ENCODE data around the gene NRP1. TPM values are rescaled to one million over a fixed set of nuclear protein-coding genes. Genes with fewer than 3 reads are reported as not detected.

The NRP1 gene
- total RNA-seq, 1 experiment from 2014 or later = 3.0 TPM

GRCh38 chr10:33153968-33154327, 180.5 kb downstream of the NRP1 start:
- TF ChIP-seq, protein P1, sequence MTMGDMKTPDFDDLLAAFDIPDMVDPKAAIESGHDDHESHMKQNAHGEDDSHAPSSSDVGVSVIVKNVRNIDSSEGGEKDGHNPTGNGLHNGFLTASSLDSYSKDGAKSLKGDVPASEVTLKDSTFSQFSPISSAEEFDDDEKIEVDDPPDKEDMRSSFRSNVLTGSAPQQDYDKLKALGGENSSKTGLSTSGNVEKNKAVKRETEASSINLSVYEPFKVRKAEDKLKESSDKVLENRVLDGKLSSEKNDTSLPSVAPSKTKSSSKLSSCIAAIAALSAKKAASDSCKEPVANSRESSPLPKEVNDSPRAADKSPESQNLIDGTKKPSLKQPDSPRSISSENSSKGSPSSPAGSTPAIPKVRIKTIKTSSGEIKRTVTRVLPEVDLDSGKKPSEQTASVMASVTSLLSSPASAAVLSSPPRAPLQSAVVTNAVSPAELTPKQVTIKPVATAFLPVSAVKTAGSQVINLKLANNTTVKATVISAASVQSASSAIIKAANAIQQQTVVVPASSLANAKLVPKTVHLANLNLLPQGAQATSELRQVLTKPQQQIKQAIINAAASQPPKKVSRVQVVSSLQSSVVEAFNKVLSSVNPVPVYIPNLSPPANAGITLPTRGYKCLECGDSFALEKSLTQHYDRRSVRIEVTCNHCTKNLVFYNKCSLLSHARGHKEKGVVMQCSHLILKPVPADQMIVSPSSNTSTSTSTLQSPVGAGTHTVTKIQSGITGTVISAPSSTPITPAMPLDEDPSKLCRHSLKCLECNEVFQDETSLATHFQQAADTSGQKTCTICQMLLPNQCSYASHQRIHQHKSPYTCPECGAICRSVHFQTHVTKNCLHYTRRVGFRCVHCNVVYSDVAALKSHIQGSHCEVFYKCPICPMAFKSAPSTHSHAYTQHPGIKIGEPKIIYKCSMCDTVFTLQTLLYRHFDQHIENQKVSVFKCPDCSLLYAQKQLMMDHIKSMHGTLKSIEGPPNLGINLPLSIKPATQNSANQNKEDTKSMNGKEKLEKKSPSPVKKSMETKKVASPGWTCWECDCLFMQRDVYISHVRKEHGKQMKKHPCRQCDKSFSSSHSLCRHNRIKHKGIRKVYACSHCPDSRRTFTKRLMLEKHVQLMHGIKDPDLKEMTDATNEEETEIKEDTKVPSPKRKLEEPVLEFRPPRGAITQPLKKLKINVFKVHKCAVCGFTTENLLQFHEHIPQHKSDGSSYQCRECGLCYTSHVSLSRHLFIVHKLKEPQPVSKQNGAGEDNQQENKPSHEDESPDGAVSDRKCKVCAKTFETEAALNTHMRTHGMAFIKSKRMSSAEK (CRISPR knock-in tag; IDR thresholded peaks at IDR 0.05; ENCODE audit: borderline replicate concordance) = no peak
- TF ChIP-seq, protein P2, sequence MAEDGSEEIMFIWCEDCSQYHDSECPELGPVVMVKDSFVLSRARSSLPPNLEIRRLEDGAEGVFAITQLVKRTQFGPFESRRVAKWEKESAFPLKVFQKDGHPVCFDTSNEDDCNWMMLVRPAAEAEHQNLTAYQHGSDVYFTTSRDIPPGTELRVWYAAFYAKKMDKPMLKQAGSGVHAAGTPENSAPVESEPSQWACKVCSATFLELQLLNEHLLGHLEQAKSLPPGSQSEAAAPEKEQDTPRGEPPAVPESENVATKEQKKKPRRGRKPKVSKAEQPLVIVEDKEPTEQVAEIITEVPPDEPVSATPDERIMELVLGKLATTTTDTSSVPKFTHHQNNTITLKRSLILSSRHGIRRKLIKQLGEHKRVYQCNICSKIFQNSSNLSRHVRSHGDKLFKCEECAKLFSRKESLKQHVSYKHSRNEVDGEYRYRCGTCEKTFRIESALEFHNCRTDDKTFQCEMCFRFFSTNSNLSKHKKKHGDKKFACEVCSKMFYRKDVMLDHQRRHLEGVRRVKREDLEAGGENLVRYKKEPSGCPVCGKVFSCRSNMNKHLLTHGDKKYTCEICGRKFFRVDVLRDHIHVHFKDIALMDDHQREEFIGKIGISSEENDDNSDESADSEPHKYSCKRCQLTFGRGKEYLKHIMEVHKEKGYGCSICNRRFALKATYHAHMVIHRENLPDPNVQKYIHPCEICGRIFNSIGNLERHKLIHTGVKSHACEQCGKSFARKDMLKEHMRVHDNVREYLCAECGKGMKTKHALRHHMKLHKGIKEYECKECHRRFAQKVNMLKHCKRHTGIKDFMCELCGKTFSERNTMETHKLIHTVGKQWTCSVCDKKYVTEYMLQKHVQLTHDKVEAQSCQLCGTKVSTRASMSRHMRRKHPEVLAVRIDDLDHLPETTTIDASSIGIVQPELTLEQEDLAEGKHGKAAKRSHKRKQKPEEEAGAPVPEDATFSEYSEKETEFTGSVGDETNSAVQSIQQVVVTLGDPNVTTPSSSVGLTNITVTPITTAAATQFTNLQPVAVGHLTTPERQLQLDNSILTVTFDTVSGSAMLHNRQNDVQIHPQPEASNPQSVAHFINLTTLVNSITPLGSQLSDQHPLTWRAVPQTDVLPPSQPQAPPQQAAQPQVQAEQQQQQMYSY (CRISPR knock-in tag; IDR thresholded peaks at IDR 0.05) = no peak
- no peak for TF ChIP-seq OVOL2 (CRISPR knock-in tag; IDR thresholded peaks at IDR 0.05; ENCODE audit: borderline replicate concordance)
- TF ChIP-seq, protein P3, sequence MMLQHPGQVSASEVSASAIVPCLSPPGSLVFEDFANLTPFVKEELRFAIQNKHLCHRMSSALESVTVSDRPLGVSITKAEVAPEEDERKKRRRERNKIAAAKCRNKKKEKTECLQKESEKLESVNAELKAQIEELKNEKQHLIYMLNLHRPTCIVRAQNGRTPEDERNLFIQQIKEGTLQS (CRISPR knock-in tag; conservative IDR thresholded peaks at IDR 0.05) = no peak
- no peak for TF ChIP-seq MXD4 (CRISPR knock-in tag; IDR thresholded peaks at IDR 0.05; ENCODE audit: borderline replicate concordance)
- TF ChIP-seq ZSCAN18 (CRISPR knock-in tag; IDR thresholded peaks at IDR 0.05) = no peak
- TF ChIP-seq, protein P4, sequence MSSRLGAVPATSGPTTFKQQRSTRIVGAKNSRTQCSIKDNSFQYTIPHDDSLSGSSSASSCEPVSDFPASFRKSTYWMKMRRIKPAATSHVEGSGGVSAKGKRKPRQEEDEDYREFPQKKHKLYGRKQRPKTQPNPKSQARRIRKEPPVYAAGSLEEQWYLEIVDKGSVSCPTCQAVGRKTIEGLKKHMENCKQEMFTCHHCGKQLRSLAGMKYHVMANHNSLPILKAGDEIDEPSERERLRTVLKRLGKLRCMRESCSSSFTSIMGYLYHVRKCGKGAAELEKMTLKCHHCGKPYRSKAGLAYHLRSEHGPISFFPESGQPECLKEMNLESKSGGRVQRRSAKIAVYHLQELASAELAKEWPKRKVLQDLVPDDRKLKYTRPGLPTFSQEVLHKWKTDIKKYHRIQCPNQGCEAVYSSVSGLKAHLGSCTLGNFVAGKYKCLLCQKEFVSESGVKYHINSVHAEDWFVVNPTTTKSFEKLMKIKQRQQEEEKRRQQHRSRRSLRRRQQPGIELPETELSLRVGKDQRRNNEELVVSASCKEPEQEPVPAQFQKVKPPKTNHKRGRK (CRISPR knock-in tag; IDR thresholded peaks at IDR 0.05; ENCODE audit: borderline replicate concordance) = no peak
- no peak for TF ChIP-seq GABPB1 (CRISPR knock-in tag; IDR thresholded peaks at IDR 0.05)
- TF ChIP-seq CBFB (CRISPR knock-in tag; IDR thresholded peaks at IDR 0.05; ENCODE audit: low read depth) = no peak
- TF ChIP-seq, protein P5, sequence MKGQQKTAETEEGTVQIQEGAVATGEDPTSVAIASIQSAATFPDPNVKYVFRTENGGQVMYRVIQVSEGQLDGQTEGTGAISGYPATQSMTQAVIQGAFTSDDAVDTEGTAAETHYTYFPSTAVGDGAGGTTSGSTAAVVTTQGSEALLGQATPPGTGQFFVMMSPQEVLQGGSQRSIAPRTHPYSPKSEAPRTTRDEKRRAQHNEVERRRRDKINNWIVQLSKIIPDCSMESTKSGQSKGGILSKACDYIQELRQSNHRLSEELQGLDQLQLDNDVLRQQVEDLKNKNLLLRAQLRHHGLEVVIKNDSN (CRISPR knock-in tag; IDR thresholded peaks at IDR 0.05) = no peak
- TF ChIP-seq E2F4 (CRISPR knock-in tag; IDR thresholded peaks at IDR 0.05; ENCODE audit: borderline replicate concordance, low read depth) = no peak
- TF ChIP-seq NFATC4 (CRISPR knock-in tag; IDR thresholded peaks at IDR 0.05) = no peak
- TF ChIP-seq ELF4 (CRISPR knock-in tag; IDR thresholded peaks at IDR 0.05; ENCODE audit: low read depth) = no peak
- TF ChIP-seq FOXP4 (CRISPR knock-in tag; IDR thresholded peaks at IDR 0.05) = no peak
- no peak for TF ChIP-seq GTF2I (CRISPR knock-in tag; conservative IDR thresholded peaks at IDR 0.05)
- TF ChIP-seq NFE2L1 (CRISPR knock-in tag; IDR thresholded peaks at IDR 0.05) = no peak
- TF ChIP-seq ATF2 (CRISPR knock-in tag; IDR thresholded peaks at IDR 0.05; ENCODE audit: borderline replicate concordance, low read depth) = no peak
- TF ChIP-seq NR1H2 (CRISPR knock-in tag; IDR thresholded peaks at IDR 0.05) = no peak
- no peak for TF ChIP-seq ZMAT4 (CRISPR knock-in tag; IDR thresholded peaks at IDR 0.05)

More at GRCh38 chr10:33153968-33154327, 180.5 kb downstream of the NRP1 start:
- Mint-ChIP-seq H3K27me3 (ENCODE audit: low read depth) (no peaks in the 10 kb centered on the region), H3K4me3 (no peak overlapping the region), H3K36me3 (no peaks in the 10 kb centered on the region), H3K4me1 (peaks cover 15% of the 10 kb centered on the region), H3K27ac (no peak overlapping the region), H3K9me3 (no peaks in the 10 kb centered on the region)
- no peak for DNase-seq (ENCODE audit: low spot score)
- ATAC-seq = no peak
- CTCF ChIA-PET = interaction anchor here (1.0 kb wide), 2 partner anchors 37 to 87 kb away, joined by 3 to 4 read pairs; no protein-coding TSS in a partner anchor
- POLR2A ChIA-PET = no interaction called here

Data from WTC11 (cell line).